ENCODE data around the gene HDLBP. TPM values are rescaled to one million over a fixed set of nuclear protein-coding genes. Genes with fewer than 3 reads are reported as not detected.

HDLBP gene
- total and polyA plus RNA-seq, 2 of the 4 experiments (the other 2 are of a cell fraction): 648 to 1,165 TPM

DNA sequence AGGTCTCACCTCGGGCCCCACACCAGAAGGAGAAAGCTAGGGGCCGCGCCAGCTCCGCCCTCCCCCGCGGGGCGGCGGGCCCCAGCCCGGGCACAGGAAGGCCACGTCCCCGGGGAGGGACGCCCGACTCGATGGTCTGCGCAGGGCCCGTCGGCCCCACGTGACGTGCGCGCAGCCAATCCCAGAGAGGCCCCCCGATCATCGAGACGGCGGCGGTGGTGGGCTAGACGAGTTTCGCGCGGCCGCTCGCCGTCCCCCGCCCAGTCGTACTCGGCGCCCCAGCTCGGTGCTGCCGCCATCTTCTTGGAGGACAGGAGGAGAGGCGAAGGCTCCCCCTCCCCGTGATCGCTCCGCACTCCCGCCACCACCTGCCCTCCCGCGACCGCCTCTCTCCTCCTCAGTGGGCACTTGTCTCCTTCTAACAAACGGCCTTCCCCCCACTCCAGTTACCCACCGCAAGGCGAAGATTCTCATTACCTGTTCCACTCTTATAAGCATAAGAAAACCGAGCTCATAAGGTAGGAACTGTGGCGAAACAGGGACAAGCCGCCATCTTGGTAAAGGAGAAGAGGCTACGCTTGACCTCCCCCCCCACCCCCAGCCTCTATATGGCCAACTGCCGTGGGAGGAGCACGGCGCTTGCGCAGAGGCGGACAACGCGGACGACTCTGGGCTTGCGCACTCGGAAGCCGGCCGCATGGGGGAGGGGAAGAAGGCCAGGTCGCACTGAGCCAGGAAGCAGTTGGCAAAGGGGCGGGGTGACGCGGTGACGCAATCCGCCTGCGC lies at the start of gene HDLBP (continued):
- TF ChIP-seq CHD1 (IDR thresholded peaks at IDR 0.05; ENCODE audit: low read depth, low read length): peak; percentile 99
- TF ChIP-seq, protein P1, sequence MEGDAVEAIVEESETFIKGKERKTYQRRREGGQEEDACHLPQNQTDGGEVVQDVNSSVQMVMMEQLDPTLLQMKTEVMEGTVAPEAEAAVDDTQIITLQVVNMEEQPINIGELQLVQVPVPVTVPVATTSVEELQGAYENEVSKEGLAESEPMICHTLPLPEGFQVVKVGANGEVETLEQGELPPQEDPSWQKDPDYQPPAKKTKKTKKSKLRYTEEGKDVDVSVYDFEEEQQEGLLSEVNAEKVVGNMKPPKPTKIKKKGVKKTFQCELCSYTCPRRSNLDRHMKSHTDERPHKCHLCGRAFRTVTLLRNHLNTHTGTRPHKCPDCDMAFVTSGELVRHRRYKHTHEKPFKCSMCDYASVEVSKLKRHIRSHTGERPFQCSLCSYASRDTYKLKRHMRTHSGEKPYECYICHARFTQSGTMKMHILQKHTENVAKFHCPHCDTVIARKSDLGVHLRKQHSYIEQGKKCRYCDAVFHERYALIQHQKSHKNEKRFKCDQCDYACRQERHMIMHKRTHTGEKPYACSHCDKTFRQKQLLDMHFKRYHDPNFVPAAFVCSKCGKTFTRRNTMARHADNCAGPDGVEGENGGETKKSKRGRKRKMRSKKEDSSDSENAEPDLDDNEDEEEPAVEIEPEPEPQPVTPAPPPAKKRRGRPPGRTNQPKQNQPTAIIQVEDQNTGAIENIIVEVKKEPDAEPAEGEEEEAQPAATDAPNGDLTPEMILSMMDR (conservative IDR thresholded peaks at IDR 0.05; ENCODE audit: low read depth, low read length): peak; percentile 38

DNA sequence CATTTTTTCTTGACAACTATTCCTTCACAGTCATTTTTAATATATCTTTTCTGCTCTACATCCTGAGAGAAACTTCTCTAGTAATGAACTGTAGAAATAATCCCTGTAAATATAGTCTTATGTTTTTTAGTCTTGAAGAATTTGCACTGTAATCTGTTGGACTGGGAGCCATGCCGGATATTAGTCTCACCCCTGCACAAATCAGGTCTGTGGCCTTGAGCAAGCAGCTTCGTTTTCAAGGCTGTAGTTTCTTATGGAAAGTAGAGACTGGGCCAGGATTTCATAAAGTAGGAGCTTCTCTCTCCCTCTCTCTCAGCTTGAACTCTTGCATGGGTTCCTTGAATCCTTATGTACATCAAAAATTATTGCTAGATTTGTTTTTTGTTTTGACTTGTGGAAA lies 49.3 kb upstream of the HDLBP start:
- no peaks in the 10 kb centered on the region for H3K9me3 ChIP-seq (ENCODE audit: control insufficient read depth, insufficient read depth, low read length)
- H3K79me1 ChIP-seq (ENCODE audit: low read depth in 1 of 2, low read length in 2 of 2): peaks cover 20 to 70% of the 10 kb centered on the region in 2 experiments
- no peak overlapping the region for H3K4me3 ChIP-seq (ENCODE audit: insufficient read depth, low read depth, low read length)
- no peak overlapping the region for H3K27ac ChIP-seq (ENCODE audit: insufficient read depth, low read length)
- no peak overlapping the region for H3K4me2 ChIP-seq (ENCODE audit: low read depth, low read length)
- WGBS, 2 experiments (ENCODE audit: extremely low coverage in 2 of 2, insufficient read length in 1 of 2): no CpG with 5 or more reads among the region's 2 CpGs
- H2BK20ac ChIP-seq (ENCODE audit: low read depth, low read length): no peak overlapping the region
- dilution Hi-C loops (cut with HindIII; ENCODE audit: low sequenced_read_pairs, unreplicated experiment): no loop called here
- peaks cover 23% of the 10 kb centered on the region for H4K20me1 ChIP-seq (ENCODE audit: insufficient read depth, low read length)
- no peak overlapping the region for H2AK9ac ChIP-seq (replicated peaks; ENCODE audit: low read depth, low read length, poor library complexity)
- DNase-seq (no peak), ATAC-seq (ENCODE audit: low read depth) (no peak)
- H2BK15ac ChIP-seq (ENCODE audit: low read depth, low read length): no peak overlapping the region
- no peak overlapping the region for H4K5ac ChIP-seq (ENCODE audit: low read depth, low read length)
- no TSS peak for BruUV-seq (replicated peaks)
- peaks cover 3% of the 10 kb centered on the region; the same call in 1 of the 2 replicates for H3K4me1 ChIP-seq (ENCODE audit: control insufficient read depth, insufficient read depth, low read length)
- H4K8ac ChIP-seq (ENCODE audit: low read depth in 2 of 2, low read length in 2 of 2): no peak overlapping the region
- no peak overlapping the region for H2AFZ ChIP-seq (replicated peaks; ENCODE audit: low read length, poor library complexity)
- no peak overlapping the region for H3K14ac ChIP-seq (replicated peaks; ENCODE audit: low read depth, low read length)
- ChIA-PET POLR2A (ENCODE audit: unreplicated experiment) (no interaction called here), CTCF (no interaction called here)
- peaks cover 1% of the 10 kb centered on the region; the same call in 1 of the 2 replicates for H3K36me3 ChIP-seq (ENCODE audit: control insufficient read depth, insufficient read depth, low read length)
- no peak overlapping the region for H4K91ac ChIP-seq (ENCODE audit: insufficient read depth, low read depth, low read length)
- intact Hi-C loops (cut with micrococcal nuclease): no loop called here
- H3K9me1 ChIP-seq (ENCODE audit: insufficient read depth, low read length): peaks cover 15% of the 10 kb centered on the region
- in situ Hi-C loops (cut with MboI; ENCODE audit: low sequenced_read_pairs): no loop called here
- H3K4ac ChIP-seq (ENCODE audit: low read depth, low read length): no peak overlapping the region
- H3K18ac ChIP-seq (ENCODE audit: low read depth, low read length): no peak overlapping the region
- H2BK5ac ChIP-seq (ENCODE audit: low read depth, low read length, poor library complexity, severe bottlenecking): no peak overlapping the region
- H3K23ac ChIP-seq (ENCODE audit: low read depth, low read length): no peak overlapping the region
- H2BK120ac ChIP-seq (ENCODE audit: low read depth, low read length): no peak overlapping the region
- H3K56ac ChIP-seq (ENCODE audit: extremely low read depth, insufficient read depth, low read length): no peak overlapping the region
- no peak overlapping the region for H2AK5ac ChIP-seq (ENCODE audit: low read depth, low read length)
- H3K27me3 ChIP-seq (ENCODE audit: control insufficient read depth, insufficient read depth, low read length): no peaks in the 10 kb centered on the region
- no peak overlapping the region for H3K9ac ChIP-seq (ENCODE audit: low read depth, low read length)
- no peak for TF ChIP-seq NFE2L2 (IDR thresholded peaks at IDR 0.05; ENCODE audit: low read depth, low read length)
- TF ChIP-seq, protein P2, sequence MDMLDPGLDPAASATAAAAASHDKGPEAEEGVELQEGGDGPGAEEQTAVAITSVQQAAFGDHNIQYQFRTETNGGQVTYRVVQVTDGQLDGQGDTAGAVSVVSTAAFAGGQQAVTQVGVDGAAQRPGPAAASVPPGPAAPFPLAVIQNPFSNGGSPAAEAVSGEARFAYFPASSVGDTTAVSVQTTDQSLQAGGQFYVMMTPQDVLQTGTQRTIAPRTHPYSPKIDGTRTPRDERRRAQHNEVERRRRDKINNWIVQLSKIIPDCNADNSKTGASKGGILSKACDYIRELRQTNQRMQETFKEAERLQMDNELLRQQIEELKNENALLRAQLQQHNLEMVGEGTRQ (IDR thresholded peaks at IDR 0.05; ENCODE audit: low read depth, low read length): no peak
- TF ChIP-seq, protein P1 (conservative IDR thresholded peaks at IDR 0.05; ENCODE audit: low read depth, low read length): no peak
- no peak for TF ChIP-seq CEBPB (IDR thresholded peaks at IDR 0.05; ENCODE audit: low read depth, low read length)
- no peak for TF ChIP-seq MAZ (IDR thresholded peaks at IDR 0.05; ENCODE audit: borderline replicate concordance, low read depth, low read length)
- TF ChIP-seq, protein P3, sequence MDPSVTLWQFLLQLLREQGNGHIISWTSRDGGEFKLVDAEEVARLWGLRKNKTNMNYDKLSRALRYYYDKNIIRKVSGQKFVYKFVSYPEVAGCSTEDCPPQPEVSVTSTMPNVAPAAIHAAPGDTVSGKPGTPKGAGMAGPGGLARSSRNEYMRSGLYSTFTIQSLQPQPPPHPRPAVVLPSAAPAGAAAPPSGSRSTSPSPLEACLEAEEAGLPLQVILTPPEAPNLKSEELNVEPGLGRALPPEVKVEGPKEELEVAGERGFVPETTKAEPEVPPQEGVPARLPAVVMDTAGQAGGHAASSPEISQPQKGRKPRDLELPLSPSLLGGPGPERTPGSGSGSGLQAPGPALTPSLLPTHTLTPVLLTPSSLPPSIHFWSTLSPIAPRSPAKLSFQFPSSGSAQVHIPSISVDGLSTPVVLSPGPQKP (IDR thresholded peaks at IDR 0.05; ENCODE audit: borderline replicate concordance, low read depth, low read length): no peak
- TF ChIP-seq RFX5 (IDR thresholded peaks at IDR 0.05; ENCODE audit: low read depth, low read length): no peak
